Mesenchymal stem cell (in vitro differentiated cells and primary cell): ENCODE data around the gene AVP.

ENCODE experiments used
- DNase-seq: peaks from one replicate; pipeline ENCODE4 v3.0.0-alpha.2; 2013
- H2AFZ ChIP-seq: one replicate; pipeline ENCODE4 v1.6.1; 2013; ENCODE audit warnings: low read depth, mild to moderate bottlenecking, control low read depth, inconsistent platforms, low read length, moderate library complexity
- H2AK5ac ChIP-seq: 2 replicates; pipeline ENCODE4 v1.6.1; 2013; ENCODE audit warnings: low read length, moderate library complexity, mild to moderate bottlenecking, inconsistent platforms; ENCODE audit not compliant: severe bottlenecking
- H2BK120ac ChIP-seq: one replicate; pipeline ENCODE4 v1.6.1; 2013; ENCODE audit warnings: low read depth, mild to moderate bottlenecking, inconsistent platforms, low read length, moderate library complexity
- H2BK12ac ChIP-seq, 2 experiments: one replicate each; pipeline ENCODE4 v1.6.1; 2013; ENCODE audit warnings: inconsistent platforms in 2 of 2, low read length in 2 of 2, mild to moderate bottlenecking in 2 of 2, moderate library complexity in 2 of 2, control low read depth in 1 of 2
- H2BK15ac ChIP-seq: one replicate; pipeline ENCODE4 v1.6.1; 2013; ENCODE audit warnings: mild to moderate bottlenecking, low read depth, inconsistent platforms; ENCODE audit not compliant: poor library complexity, severe bottlenecking
- H2BK5ac ChIP-seq: 2 replicates; pipeline ENCODE4 v1.6.1; 2013; ENCODE audit warnings: low read depth, mild to moderate bottlenecking, low read length, control low read depth, inconsistent platforms; ENCODE audit not compliant: poor library complexity, severe bottlenecking
- H3K14ac ChIP-seq, 2 experiments: one replicate each; pipeline ENCODE4 v1.6.1; 2013; ENCODE audit warnings: inconsistent platforms in 2 of 2, low read length in 2 of 2, control low read depth in 1 of 2, mild to moderate bottlenecking in 1 of 2, moderate library complexity in 1 of 2
- H3K18ac ChIP-seq, 2 experiments: one replicate each; pipeline ENCODE4 v1.6.1; 2013; ENCODE audit warnings: inconsistent platforms in 2 of 2, low read length in 2 of 2, control low read depth in 1 of 2, low read depth in 1 of 2, mild to moderate bottlenecking in 1 of 2
- H3K23ac ChIP-seq, 2 experiments: one replicate each; pipeline ENCODE4 v1.6.1; 2013; ENCODE audit warnings: inconsistent platforms in 2 of 2, low read length in 2 of 2, mild to moderate bottlenecking in 2 of 2, moderate library complexity in 2 of 2, control low read depth in 1 of 2
- H3K27ac ChIP-seq: 2 replicates; pipeline ENCODE4 v1.5.1; 2013; ENCODE audit warnings: mild to moderate bottlenecking, moderate library complexity, low read length, control low read depth, inconsistent platforms; ENCODE audit not compliant: poor library complexity, severe bottlenecking
- H3K27me3 ChIP-seq, 2 experiments: 2 replicates each; pipeline versions ENCODE4 v1.6.1 to v1.7.0; 2013; ENCODE audit warnings: low read length in 2 of 2, mild to moderate bottlenecking in 2 of 2, moderate library complexity in 2 of 2, control low read depth in 1 of 2, inconsistent platforms in 1 of 2; ENCODE audit not compliant: control insufficient read depth in 1 of 2, insufficient read depth in 1 of 2
- H3K36me3 ChIP-seq, 2 experiments: 2 replicates each; pipeline versions ENCODE4 v1.6.1 to v1.7.0; 2013; ENCODE audit warnings: low read length in 2 of 2, control low read depth in 1 of 2, inconsistent platforms in 1 of 2, low read depth in 1 of 2, mild to moderate bottlenecking in 1 of 2; ENCODE audit not compliant: insufficient read depth in 2 of 2, control insufficient read depth in 1 of 2
- H3K4ac ChIP-seq, 2 experiments: one replicate each; pipeline ENCODE4 v1.6.1; 2013; ENCODE audit warnings: inconsistent platforms in 2 of 2, low read length in 2 of 2, mild to moderate bottlenecking in 2 of 2, moderate library complexity in 2 of 2, control low read depth in 1 of 2, low read depth in 1 of 2
- H3K4me1 ChIP-seq: 2 replicates; pipeline ENCODE4 v1.6.1; 2013; ENCODE audit warnings: low read depth, low read length, control low read depth; ENCODE audit not compliant: control insufficient read depth, insufficient read depth
- H3K4me2 ChIP-seq: 2 replicates; pipeline ENCODE4 v1.6.1; 2013; ENCODE audit warnings: low read length, mild to moderate bottlenecking, inconsistent platforms; ENCODE audit not compliant: poor library complexity, severe bottlenecking
- H3K4me3 ChIP-seq, 2 experiments: 2 replicates each; pipeline versions ENCODE4 v1.5.1 to v1.7.0; 2013; ENCODE audit warnings: low read length in 2 of 2, mild to moderate bottlenecking in 2 of 2, control low read depth in 1 of 2, low read depth in 1 of 2; ENCODE audit not compliant: insufficient read depth in 1 of 2
- H3K79me1 ChIP-seq: replicated peaks from 2 replicates; pipeline ENCODE4 v1.6.1; 2013; ENCODE audit warnings: mild to moderate bottlenecking, control low read depth, low read length, inconsistent platforms; ENCODE audit not compliant: poor library complexity, severe bottlenecking
- H3K9ac ChIP-seq: 2 replicates; pipeline ENCODE4 v1.7.0; 2013; ENCODE audit warnings: mild to moderate bottlenecking, low read length, moderate library complexity
- H3K9me3 ChIP-seq: 2 replicates; pipeline ENCODE4 v1.7.0; 2013; ENCODE audit warnings: mild to moderate bottlenecking, low read length; ENCODE audit not compliant: control insufficient read depth
- H4K8ac ChIP-seq: one replicate; pipeline ENCODE4 v1.6.1; 2013; ENCODE audit warnings: inconsistent platforms, mild to moderate bottlenecking, low read length, moderate library complexity
- H4K91ac ChIP-seq: one replicate; pipeline ENCODE4 v1.6.1; 2013; ENCODE audit warnings: mild to moderate bottlenecking, low read length, inconsistent platforms
- WGBS: methylation state at CpG from one replicate; pipeline ENCODE4 v1.1.7; 2013; ENCODE audit warnings: mixed read lengths; 5-methylcytosine and 5-hydroxymethylcytosine counted together

AVP gene

GRCh38 chr20:3044336-3044965, 40.1 kb downstream of the AVP start:
- Histone ChIP-seq H2AK5ac (peak overlapping the region; percentile 27), H3K9ac (no peak overlapping the region), H3K18ac (peak overlapping the region in 1 of 2 experiments; percentile 34), H3K4ac (peak overlapping the region; percentile 31 to 33), H3K9me3 (no peaks in the 10 kb centered on the region), H4K91ac (peak overlapping the region; percentile 14), H3K79me1 (peaks cover 11% of the 10 kb centered on the region), H3K27me3 (no peaks in the 10 kb centered on the region), H2AFZ (no peak overlapping the region), H3K4me3 (peak overlapping the region in 1 of 2 experiments; percentile 95), H3K36me3 (peaks cover 40 to 49% of the 10 kb centered on the region in 2 experiments), H4K8ac (peak overlapping the region; percentile 12), H2BK12ac (peak overlapping the region in 1 of 2 experiments; percentile 60), H2BK5ac (no peak overlapping the region), H2BK120ac (no peak overlapping the region), H3K14ac (no peak overlapping the region), H3K27ac (no peak overlapping the region), H3K23ac (no peak overlapping the region), H2BK15ac (peak overlapping the region; percentile 62), H3K4me2 (no peak overlapping the region), H3K4me1 (peaks cover 29% of the 10 kb centered on the region)
- WGBS, result 97% methylated on average over 8 of the region's 8 CpGs
- no peak for DNase-seq

- Histone ChIP-seq H3K4me3 (no peak within 1 kb of the TSS), H2BK120ac (no peak within 1 kb of the TSS), H3K9ac (peak within 1 kb of the TSS; percentile 41), H3K36me3 (peaks cover 43 to 48% of the 10 kb centered on the region in 2 experiments), H2AK5ac (peak within 1 kb of the TSS; percentile 27), H3K14ac (no peak within 1 kb of the TSS), H2BK15ac (peak within 1 kb of the TSS; percentile 62), H3K79me1 (peaks cover 11% of the 10 kb centered on the region), H4K8ac (no peak within 1 kb of the TSS), H3K4me1 (peaks cover 29% of the 10 kb centered on the region), H3K27me3 (no peaks in the 10 kb centered on the region), H3K27ac (no peak within 1 kb of the TSS), H3K9me3 (no peaks in the 10 kb centered on the region), H2AFZ (no peak within 1 kb of the TSS), H3K4ac (no peak within 1 kb of the TSS), H2BK5ac (no peak within 1 kb of the TSS), H3K18ac (no peak within 1 kb of the TSS), H3K23ac (no peak within 1 kb of the TSS), H3K4me2 (no peak within 1 kb of the TSS), H4K91ac (peak within 1 kb of the TSS; percentile 14), H2BK12ac (peak within 1 kb of the TSS in 1 of 2 experiments; percentile 60)
- no peak for DNase-seq
- 90% methylated on average over 3 of the region's 3 CpGs for WGBS
Observed at GRCh38 chr20:3043322-3043721, 41.2 kb downstream of the AVP start, which contains the start of gene GNRH2. Gene GNRH2, plus strand, starts transcription at chr20:3043622. Its CDS starts 793 bp downstream, at chr20:3044415.

- no peak for DNase-seq
- 95% methylated on average over 5 of the region's 5 CpGs for WGBS
- no peak overlapping the region for H3K27ac ChIP-seq
Observed at GRCh38 chr20:3042625-3043024, 41.9 kb downstream of the AVP start.

GRCh38 chr20:3041854-3042409, 42.6 kb downstream of the AVP start:
- Histone ChIP-seq H3K9me3 (no peaks in the 10 kb centered on the region), H3K23ac (no peak overlapping the region)
- 89% methylated on average over 10 of the region's 10 CpGs for WGBS

More at GRCh38 chr20:3042625-3043024, 41.9 kb downstream of the AVP start:
- H3K9ac ChIP-seq, result peak overlapping the region; percentile 41
- H3K14ac ChIP-seq, result no peak overlapping the region
- H3K36me3 ChIP-seq, result peaks cover 43 to 46% of the 10 kb centered on the region in 2 experiments
- no peak overlapping the region for H2BK120ac ChIP-seq
- no peak overlapping the region for H4K8ac ChIP-seq
- H2BK15ac ChIP-seq, result no peak overlapping the region
- no peak overlapping the region for H3K4me3 ChIP-seq
- no peak overlapping the region for H3K4me2 ChIP-seq
- H3K9me3 ChIP-seq, result no peaks in the 10 kb centered on the region
- H2AK5ac ChIP-seq, result no peak overlapping the region
- H2AFZ ChIP-seq, result no peak overlapping the region
- H3K27me3 ChIP-seq, result no peaks in the 10 kb centered on the region
- H3K4ac ChIP-seq, result no peak overlapping the region
- H2BK5ac ChIP-seq, result no peak overlapping the region
- H3K4me1 ChIP-seq, result peaks cover 27% of the 10 kb centered on the region
- no peak overlapping the region for H4K91ac ChIP-seq
- H2BK12ac ChIP-seq, result no peak overlapping the region
- no peak overlapping the region for H3K23ac ChIP-seq
- peaks cover 9% of the 10 kb centered on the region for H3K79me1 ChIP-seq
- no peak overlapping the region for H3K18ac ChIP-seq

More at GRCh38 chr20:3041854-3042409, 42.6 kb downstream of the AVP start:
- no peak overlapping the region for H2BK120ac ChIP-seq
- no peak overlapping the region for H2BK12ac ChIP-seq
- no peak overlapping the region for H3K14ac ChIP-seq
- H3K4me2 ChIP-seq, result no peak overlapping the region
- peaks cover 3% of the 10 kb centered on the region for H3K79me1 ChIP-seq
- H3K27ac ChIP-seq, result peak overlapping the region; percentile 11
- DNase-seq, result no peak
- no peak overlapping the region for H3K18ac ChIP-seq
- H2AK5ac ChIP-seq, result no peak overlapping the region
- H4K91ac ChIP-seq, result no peak overlapping the region
- no peaks in the 10 kb centered on the region for H3K27me3 ChIP-seq
- no peak overlapping the region for H3K4ac ChIP-seq
- H4K8ac ChIP-seq, result no peak overlapping the region
- H3K4me1 ChIP-seq, result peaks cover 21% of the 10 kb centered on the region
- H3K9ac ChIP-seq, result peak overlapping the region; percentile 41
- H2BK5ac ChIP-seq, result no peak overlapping the region
- H2AFZ ChIP-seq, result no peak overlapping the region
- H2BK15ac ChIP-seq, result no peak overlapping the region
- peaks cover 47 to 49% of the 10 kb centered on the region in 2 experiments for H3K36me3 ChIP-seq
- H3K4me3 ChIP-seq, result no peak overlapping the region
